Measurements from ENCODE around the gene MAPKAPK3.

DNA sequence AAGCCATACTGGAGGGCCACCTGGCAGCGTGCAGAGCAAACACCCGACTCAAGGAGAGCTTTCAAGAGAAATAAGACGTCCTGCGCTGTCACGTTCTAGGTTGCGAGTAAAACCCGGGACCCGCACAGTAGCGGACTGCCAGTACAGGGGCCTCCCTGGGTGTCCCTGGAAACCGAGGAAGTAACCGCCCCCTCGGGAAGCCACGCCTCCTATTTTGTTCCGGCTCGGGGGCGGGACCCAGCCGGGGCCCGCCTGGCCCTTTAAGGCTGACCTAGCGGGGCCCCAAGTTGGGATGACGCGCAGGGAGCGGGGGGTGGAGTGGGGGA lies 218 bp upstream of the MAPKAPK3 start:
- peak; percentile 43 for TF ChIP-seq POLR2A (IDR thresholded peaks at IDR 0.05; ENCODE audit: low read length)
- TF ChIP-seq GATA1 (IDR thresholded peaks at IDR 0.05; ENCODE audit: low read depth, low read length), result no peak
